IPS DF 6.9 (cell line): ENCODE data around the gene ZNF212.
A peak's percentile ranks its signal among the peaks of the same experiment; 100 is the strongest.

Experiments
- DNase-seq: peaks from one replicate; pipeline ENCODE4 v3.0.0-alpha.2; 2013; ENCODE audit warnings: low read depth, low spot score
- H3K27ac ChIP-seq: one replicate; pipeline ENCODE4 v1.5.1; 2013; ENCODE audit warnings: low read length, control low read depth
- H3K27me3 ChIP-seq: 2 replicates; pipeline ENCODE4 v1.6.1; 2013; ENCODE audit warnings: mild to moderate bottlenecking, low read length; ENCODE audit not compliant: control insufficient read depth, insufficient read depth
- H3K36me3 ChIP-seq: 2 replicates; pipeline ENCODE4 v1.6.1; 2013; ENCODE audit warnings: low read length; ENCODE audit not compliant: control insufficient read depth, insufficient read depth
- H3K4me1 ChIP-seq: 2 replicates; pipeline ENCODE4 v1.6.1; 2013; ENCODE audit warnings: low read length; ENCODE audit not compliant: control insufficient read depth, insufficient read depth
- H3K4me3 ChIP-seq: 2 replicates; pipeline ENCODE4 v1.5.1; 2013; ENCODE audit warnings: mild to moderate bottlenecking, low read length
- H3K9me3 ChIP-seq: 2 replicates; pipeline ENCODE4 v1.6.1; 2013; ENCODE audit warnings: low read length, inconsistent platforms; ENCODE audit not compliant: control insufficient read depth, insufficient read depth
- WGBS: extraction: QIAGEN DNeasy Blood & Tissue Kit; methylation state at CpG from one replicate; pipeline ENCODE4 v1.1.7; 2013; ENCODE audit warnings: mixed read lengths, missing lambda C conversion rate; ENCODE audit not compliant: insufficient read length, insufficient coverage; 5-methylcytosine and 5-hydroxymethylcytosine counted together

Gene ZNF212

DNA sequence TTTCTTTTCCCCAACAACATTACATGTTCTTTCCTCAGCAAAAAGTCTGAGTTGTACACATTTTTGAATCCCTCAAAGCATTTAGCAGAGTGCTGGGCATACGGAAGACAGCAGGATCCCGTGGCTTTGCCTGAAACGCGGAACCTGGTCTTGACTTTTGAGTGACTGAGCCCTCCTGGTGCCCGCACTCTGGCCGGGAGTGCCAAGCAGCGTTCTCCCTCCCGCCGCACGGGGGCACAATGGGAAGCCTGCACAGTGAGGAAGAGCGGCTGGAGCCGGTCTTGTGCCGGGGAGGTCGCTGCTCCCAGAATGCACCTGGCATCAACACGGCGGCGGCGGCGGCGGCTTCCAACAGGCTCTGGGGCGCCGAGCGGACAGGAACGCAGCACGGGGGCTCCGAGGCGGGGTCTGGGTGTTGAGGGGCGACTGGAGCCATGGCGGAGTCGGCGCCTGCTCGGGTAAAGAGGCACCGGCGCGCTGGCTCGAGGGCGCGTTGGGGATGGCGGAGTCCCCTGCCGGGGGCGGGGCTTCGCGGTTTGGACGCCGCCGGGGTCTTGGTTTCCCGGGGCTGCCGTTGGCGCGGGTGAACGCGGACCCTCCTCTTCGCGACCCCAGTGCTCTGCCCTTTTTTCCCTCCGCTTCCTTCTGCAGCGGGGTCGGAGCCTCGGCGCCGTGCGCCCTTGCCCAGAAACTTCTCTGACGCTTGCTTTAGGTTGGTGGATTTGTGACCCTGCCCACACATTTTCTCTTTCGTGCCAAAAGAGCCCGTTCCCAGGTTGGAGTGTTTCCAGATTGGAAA lies at the start of gene ZNF212:
Gene ZNF212, plus strand, starts transcription at position 307 of the 799 bp plus-strand sequence. Its CDS starts 128 bp downstream, at position 435.
- H3K4me3 ChIP-seq: peak within 1 kb of the TSS; percentile 81
- peak; percentile 80 for DNase-seq
- no peaks in the 10 kb centered on the region for H3K4me1 ChIP-seq
- no peaks in the 10 kb centered on the region for H3K36me3 ChIP-seq
- H3K9me3 ChIP-seq: no peaks in the 10 kb centered on the region
- no CpG with 5 or more reads among the region's 64 CpGs for WGBS
- H3K27ac ChIP-seq: no peak within 1 kb of the TSS
- no peaks in the 10 kb centered on the region for H3K27me3 ChIP-seq

DNA sequence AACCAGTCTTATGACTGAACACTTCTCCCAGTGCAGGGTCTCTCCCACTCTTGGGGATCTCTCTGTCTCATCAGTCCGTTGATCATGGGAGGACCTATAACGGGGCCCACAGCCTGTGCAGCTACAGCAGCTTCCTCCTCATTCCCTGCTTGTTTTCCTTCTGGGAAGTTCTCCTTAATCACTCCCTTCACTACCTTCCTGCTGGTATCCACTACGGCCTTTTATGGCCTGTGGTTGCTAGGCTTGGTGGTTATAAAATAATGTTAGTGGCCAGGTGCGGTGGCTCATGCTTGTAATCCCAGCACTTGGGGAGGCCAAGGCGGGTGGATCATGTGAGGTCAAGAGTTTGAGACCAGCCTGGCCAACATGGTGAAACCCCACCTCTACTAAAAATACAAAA lies 47.6 kb upstream of the ZNF212 start:
- Histone ChIP-seq H3K27ac (no peak overlapping the region), H3K4me1 (peaks cover 1% of the 10 kb centered on the region), H3K9me3 (no peaks in the 10 kb centered on the region), H3K36me3 (no peaks in the 10 kb centered on the region), H3K4me3 (no peak overlapping the region), H3K27me3 (no peaks in the 10 kb centered on the region)
- WGBS: no CpG with 5 or more reads among the region's 5 CpGs
- DNase-seq: no peak

DNA sequence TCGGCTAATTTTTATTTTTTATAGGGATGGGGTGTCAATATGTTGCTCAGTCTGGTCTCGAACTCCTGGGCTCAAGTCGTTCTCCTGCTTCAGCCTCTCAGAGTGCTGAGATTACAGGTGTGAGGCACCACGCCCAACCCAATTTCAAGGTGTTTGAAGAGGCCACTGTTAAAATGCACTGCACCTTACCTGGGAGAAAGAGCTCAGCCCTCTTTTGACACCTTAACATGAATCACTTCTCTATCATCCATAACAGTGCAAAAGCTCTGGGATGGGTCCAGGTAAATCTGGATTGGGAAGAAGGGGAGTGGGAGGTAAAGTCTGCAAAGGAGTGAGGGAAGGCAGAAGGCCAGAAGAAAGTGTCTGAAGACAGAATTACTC lies 44.7 kb upstream of the ZNF212 start:
- Histone ChIP-seq H3K9me3 (no peaks in the 10 kb centered on the region), H3K4me1 (peaks cover 1% of the 10 kb centered on the region), H3K27ac (no peak overlapping the region), H3K36me3 (peaks cover 6% of the 10 kb centered on the region; the same call in 1 of the 2 replicates), H3K4me3 (no peak overlapping the region; the same call in 1 of the 2 replicates), H3K27me3 (no peaks in the 10 kb centered on the region)
- WGBS: no CpG with 5 or more reads among the region's 4 CpGs
- no peak for DNase-seq

- peaks cover 8% of the 10 kb centered on the region; the same call in 1 of the 2 replicates for H3K36me3 ChIP-seq
- peak within 1 kb of the TSS; percentile 88 for H3K4me3 ChIP-seq
- no peak within 1 kb of the TSS for H3K27ac ChIP-seq
- WGBS: no CpG with 5 or more reads among the region's 97 CpGs
- H3K4me1 ChIP-seq: peaks cover 1% of the 10 kb centered on the region
- DNase-seq: peak; percentile 58
- no peaks in the 10 kb centered on the region for H3K27me3 ChIP-seq
- no peaks in the 10 kb centered on the region for H3K9me3 ChIP-seq
Observed at GRCh38 chr7:149195180-149196150, 44.0 kb upstream of the ZNF212 start, which contains the start of gene ZNF282. TSS of gene ZNF282 (plus strand) at chr7:149195546. CDS start at chr7:149195590, 44 bp downstream.

GRCh38 chr7:149196151-149196704 lies 43.2 kb upstream of the ZNF212 start:
- no peaks in the 10 kb centered on the region for H3K9me3 ChIP-seq
- peaks cover 13% of the 10 kb centered on the region; the same call in 1 of the 2 replicates for H3K36me3 ChIP-seq
- no peak for DNase-seq
- peaks cover 1% of the 10 kb centered on the region for H3K4me1 ChIP-seq
- peak overlapping the region; percentile 88 for H3K4me3 ChIP-seq
- H3K27me3 ChIP-seq: no peaks in the 10 kb centered on the region
- no CpG with 5 or more reads among the region's 17 CpGs for WGBS
- no peak overlapping the region for H3K27ac ChIP-seq

- H3K27ac ChIP-seq: no peak overlapping the region
Observed at GRCh38 chr7:149196705-149197171, 42.7 kb upstream of the ZNF212 start.

GRCh38 chr7:149197675-149198074 lies 41.8 kb upstream of the ZNF212 start:
- Histone ChIP-seq H3K27me3 (no peaks in the 10 kb centered on the region), H3K4me3 (no peak overlapping the region), H3K4me1 (peaks cover 1% of the 10 kb centered on the region), H3K36me3 (peaks cover 14% of the 10 kb centered on the region; the same call in 1 of the 2 replicates), H3K27ac (no peak overlapping the region), H3K9me3 (no peaks in the 10 kb centered on the region)
- no CpG with 5 or more reads among the region's 4 CpGs for WGBS
- no peak for DNase-seq

More at GRCh38 chr7:149196705-149197171, 42.7 kb upstream of the ZNF212 start:
- no CpG with 5 or more reads among the region's 7 CpGs for WGBS
- Histone ChIP-seq H3K27me3 (no peaks in the 10 kb centered on the region), H3K36me3 (peaks cover 14% of the 10 kb centered on the region; the same call in 1 of the 2 replicates), H3K4me3 (peak overlapping the region; percentile 88; the same call in 1 of the 2 replicates), H3K9me3 (no peaks in the 10 kb centered on the region), H3K4me1 (peaks cover 1% of the 10 kb centered on the region)
- DNase-seq: no peak

DNA sequence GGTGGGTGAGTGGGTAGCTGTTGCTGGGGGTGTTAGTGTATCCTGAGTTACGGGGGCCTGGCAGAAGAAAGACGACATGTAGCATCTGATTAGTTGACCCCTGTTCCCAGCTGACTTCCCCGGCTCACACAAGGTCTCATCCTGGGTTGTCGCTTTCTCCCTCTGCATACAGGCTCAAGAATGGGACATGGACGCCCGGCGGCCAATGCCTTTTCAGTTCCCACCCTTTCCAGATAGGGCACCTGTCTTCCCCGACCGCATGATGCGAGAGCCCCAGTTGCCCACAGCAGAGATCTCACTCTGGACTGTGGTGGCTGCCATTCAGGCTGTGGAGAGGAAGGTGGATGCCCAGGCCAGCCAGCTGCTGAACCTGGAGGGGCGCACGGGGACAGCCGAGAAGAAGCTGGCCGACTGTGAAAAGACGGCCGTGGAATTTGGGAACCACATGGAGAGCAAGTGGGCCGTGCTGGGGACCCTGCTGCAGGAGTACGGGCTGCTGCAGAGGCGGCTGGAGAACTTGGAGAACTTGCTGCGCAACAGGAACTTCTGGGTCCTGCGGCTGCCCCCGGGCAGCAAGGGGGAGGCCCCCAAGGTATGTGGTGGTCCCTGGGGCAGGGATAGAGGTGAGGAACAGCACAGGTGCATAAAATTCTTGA lies 41.2 kb upstream of the ZNF212 start:
- Histone ChIP-seq H3K4me3 (no peak overlapping the region), H3K27ac (no peak overlapping the region), H3K36me3 (peaks cover 17% of the 10 kb centered on the region; the same call in 1 of the 2 replicates), H3K27me3 (no peaks in the 10 kb centered on the region), H3K4me1 (peaks cover 1% of the 10 kb centered on the region), H3K9me3 (no peaks in the 10 kb centered on the region)
- DNase-seq: no peak
- no CpG with 5 or more reads among the region's 22 CpGs for WGBS

DNA sequence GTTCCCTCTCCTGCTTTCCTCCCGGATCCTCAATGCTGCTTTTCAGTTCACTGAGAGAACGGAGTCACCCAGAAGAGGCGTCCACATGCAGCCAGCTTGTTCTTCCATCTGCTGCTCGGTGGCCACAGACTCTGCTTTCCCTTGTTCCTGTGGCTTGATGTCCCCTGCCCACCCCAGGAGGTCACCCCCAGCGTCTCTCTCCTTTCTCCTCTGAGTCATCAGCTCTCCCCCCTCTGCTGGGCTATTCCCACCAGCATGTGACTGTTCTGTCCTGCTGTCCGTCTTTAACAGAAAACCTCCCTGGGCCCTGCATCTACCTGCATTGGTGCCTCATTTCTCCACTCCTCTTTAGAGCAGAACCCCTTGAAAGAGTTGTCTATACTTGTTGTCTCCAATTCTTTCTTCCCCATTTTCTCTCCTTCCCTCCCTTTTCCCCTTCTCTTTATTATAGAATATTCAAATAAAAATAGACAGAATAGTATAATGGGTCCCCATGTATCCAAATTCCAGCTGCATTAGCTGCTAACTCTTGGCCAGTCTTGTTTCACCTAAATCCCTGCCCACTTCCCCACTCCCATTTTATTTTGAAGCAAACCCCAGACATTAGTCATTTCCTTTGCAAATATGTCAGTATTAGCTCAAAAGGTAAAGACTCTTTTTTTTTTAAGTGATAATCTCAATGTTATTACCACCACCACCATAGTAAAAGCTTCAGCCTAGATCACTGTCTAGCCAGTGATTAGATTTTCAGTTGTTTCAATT lies 40.0 kb upstream of the ZNF212 start:
- Histone ChIP-seq H3K4me3 (no peak overlapping the region), H3K4me1 (peaks cover 1% of the 10 kb centered on the region), H3K36me3 (peaks cover 24% of the 10 kb centered on the region; the same call in 1 of the 2 replicates), H3K9me3 (no peaks in the 10 kb centered on the region), H3K27ac (no peak overlapping the region), H3K27me3 (no peaks in the 10 kb centered on the region)
- no peak for DNase-seq
- WGBS: no CpG with 5 or more reads among the region's 6 CpGs
